GM21717 (cell line): ENCODE data around the gene ZNF444.
"Not testable (repeated sequence)": the region's sequence is repeated elsewhere in the genome, so short reads cannot be mapped to it uniquely, and the experiment has no call there.

Experiments used
- ATAC-seq: cut with Tn5 transposase; IDR thresholded peaks from one replicate; pipeline ENCODE4 v1.9.1; 2021; ENCODE audit warnings: mild to moderate bottlenecking, moderate library complexity; ENCODE audit not compliant: unreplicated experiment

The ZNF444 gene

DNA sequence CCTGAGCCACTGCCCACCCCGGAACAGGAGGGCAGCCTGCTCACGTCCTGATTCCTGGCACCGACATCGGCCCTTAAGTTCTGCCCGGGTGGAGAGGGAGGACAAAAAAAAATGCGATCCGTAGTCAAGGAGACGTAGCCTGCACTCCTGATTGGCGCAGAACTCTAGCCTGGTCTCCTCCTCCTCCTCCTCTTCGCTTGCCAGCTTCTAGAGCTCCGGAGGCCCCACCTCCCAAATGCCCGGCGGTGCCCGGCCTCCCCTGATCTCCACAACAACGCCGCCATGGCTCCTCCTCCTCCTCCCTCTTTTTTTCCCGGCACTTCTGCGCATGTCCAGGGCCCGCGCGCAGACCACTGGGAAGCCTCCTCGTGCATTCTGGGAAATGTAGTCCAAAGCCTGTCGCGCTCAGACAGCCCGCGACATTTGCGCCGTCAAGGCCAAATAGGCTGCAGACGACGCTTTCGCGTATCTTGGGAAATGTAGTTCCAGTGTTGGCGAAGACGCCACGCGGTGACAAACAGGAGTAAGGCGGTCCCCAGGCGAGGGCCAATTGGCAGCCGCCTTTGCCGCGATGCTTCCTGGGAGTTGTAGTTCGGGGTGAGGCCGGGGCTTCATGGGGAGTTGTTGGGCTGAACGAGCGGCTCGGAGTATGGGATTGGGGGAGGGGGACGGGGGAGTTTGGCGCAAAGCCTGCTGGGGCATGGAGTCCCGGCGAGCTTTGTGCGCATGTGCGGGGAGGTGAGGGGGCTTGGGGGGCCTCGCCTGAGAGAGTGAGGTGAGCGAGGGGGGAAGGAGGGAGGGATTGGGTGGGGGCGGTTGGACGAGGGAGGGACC lies at the start of gene ZNF444:
TSS of gene ZNF444 (plus strand) at position 705 of the 834 bp plus-strand sequence. CDS start 5,625 bp downstream, outside the sequence.
- peak; percentile 84 for ATAC-seq

DNA sequence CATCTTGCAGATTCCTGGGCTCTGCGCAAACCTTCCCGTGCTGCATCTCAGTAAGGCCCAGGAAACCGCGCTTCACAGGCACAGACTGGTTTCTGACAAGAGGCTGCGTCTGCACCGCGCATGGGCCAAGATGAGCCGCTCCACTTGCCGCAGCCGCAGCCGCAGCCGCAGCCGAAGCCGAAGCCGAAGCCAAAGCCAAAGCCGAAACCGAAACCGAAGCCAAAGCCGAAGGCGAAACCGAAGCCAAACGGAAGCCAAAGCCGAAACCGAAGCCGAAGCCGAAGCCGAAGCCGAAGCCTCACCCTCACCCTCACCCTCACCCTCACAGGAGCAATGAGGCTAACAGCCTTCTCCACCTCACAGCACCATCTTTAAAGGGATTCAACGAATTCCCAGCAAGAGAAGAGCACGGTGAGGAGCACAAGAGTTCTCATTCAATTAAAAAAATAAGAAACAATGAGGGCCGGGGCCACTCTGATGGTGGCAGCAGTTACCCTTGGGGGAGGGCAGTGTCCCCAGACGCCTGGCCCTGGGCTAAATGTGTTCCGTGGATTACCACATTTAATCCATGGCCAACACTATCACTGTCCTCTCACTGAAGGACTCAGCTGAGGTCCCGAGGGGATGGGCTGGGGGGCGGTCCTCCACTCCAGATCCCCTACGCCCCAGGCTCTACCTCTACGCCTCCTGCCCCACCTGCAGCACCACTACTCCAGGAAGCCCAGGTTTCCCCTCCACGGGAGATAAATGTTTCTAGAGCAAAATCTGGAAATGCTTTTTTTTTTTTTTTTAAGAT lies 49.1 kb upstream of the ZNF444 start:
- no peak for ATAC-seq

DNA sequence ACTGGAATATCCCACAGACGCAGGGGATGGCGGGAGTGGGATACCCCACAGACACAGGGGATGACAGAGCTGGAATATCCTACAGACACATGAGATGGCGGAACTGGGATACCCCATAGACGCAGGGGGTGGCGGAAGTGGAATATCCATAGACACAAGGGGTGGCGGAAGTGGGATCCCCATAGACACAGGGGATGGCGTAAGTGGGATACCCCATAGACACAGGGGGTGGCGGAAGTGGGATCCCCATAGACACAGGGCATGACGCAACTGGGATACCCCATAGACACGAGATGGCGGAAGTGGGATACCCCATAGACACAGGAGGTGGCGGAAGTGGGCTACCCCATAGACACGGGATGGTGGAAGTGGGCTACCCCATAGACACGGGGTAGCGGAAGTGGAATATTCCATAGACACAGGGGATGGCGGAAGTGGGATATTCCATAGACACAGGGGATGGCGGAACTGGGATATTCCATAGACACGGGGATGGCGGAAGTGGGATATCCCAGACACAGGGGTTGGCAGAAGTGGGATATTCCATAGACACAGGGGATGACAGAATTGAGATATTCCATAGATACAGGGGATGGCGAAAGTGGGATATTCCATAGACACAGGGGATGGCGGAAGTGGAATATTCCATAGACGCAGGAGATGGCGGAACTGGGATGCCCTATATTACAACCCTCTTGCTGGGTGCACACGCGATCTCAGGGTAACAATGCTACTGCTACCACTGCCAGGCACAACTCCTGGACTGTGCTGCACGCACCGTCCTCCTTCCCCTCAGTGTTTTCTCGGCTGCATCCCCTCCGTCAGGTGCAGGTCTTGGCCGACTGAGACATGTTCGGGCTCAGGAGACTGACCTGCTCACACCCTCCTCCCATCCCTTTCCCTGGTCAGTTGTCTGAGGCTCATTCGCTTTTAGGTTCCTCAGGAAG lies 48.1 kb upstream of the ZNF444 start:
- ATAC-seq, result no peak

DNA sequence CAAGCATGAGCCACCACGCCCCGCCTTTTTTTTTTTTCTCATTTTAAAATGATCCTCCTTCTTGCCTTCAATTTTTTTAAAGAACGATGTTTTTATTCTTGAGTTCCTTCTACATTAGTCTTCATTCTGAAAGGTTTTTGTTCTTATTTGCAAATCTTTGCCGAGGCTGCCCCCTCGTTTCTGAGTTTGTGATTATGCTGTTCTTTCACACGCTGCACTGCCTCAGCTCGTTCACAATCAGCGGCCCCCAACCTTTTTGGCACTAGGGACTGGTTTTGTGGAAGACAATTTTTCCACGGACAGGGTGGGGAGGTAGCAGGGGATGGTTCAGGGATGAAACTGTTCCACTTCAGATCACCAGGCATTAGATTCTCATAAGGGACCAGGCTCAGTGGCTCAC lies 46.6 kb upstream of the ZNF444 start:
- no peak for ATAC-seq

DNA sequence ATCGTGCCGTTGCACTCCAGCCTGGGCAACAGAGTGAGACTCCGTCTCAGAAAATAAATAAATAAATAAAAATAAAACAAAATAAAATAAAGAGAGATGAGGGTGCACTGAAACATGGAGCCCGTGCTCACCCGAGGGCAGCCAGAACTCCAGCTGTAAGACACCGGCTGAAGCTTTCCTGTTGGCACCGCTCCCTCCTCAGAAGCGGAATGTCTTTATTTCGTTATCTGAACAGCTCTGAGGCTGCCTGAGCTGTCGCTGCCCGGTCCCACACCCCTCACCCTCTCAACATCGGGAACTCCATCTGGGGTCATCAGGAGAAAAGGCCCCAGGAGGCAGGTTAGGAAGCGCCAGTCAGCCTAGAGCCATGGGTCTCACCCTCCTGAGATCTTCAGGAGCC lies 44.4 kb upstream of the ZNF444 start:
- ATAC-seq, result no peak

DNA sequence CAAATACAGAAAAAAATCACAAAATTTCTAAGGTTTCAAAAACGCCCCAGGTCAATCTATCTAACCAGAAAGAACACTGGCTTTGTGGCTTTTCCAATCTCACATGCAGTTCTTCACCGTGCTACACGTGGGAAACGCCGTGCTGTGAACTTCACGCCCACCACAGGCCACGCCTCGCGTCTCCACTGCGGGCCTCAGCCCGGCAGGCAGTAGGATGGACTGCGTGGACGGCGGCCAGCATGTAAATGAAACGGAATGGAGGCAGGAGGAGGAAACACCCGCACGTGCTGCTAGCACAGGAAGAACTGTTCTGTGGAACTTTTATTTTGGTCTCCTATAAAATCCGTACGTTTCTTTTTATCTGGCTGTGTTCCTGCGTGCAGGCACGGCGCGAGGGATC lies 43.8 kb upstream of the ZNF444 start:
- no peak for ATAC-seq

DNA sequence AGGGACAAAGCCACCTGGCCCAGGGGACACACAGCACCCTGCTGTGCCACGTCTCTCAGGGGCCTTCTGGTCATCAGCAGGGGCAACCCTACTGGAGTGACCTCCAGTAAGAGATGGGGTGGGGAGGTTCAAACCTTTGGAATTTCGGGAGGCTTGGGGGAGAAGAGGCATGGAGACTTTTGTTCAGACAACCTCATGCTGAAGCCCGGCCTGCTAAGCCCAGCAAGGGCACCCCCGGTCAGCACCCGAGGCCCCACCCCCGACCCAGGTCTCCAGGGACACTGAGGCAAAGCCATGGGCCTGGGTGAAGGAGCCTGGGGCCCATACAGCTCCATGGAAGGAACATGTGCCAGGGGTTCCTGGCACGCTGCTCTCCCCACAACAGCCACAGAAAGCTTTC lies 43.3 kb upstream of the ZNF444 start:
- ATAC-seq, result no peak

DNA sequence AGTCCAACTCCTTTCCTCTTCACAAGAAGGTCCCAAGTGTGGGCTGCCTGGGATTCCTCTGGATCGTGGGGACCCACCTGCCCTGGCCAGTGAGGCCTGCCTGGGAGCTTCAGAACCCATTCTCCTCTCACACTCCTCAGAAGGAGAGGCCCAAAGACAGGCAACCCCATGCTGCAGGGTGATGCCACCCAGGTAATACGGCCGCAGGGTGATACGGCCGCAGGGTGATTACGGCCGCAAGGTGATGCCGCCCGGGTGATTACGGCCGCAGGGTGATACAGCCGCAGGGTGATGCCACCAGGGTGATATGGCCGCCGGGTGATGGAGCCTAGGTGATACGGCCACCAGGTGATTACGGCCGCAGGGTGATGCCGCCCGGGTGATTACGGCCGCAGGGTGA lies 42.9 kb upstream of the ZNF444 start:
- ATAC-seq, result not testable (repeated sequence)

DNA sequence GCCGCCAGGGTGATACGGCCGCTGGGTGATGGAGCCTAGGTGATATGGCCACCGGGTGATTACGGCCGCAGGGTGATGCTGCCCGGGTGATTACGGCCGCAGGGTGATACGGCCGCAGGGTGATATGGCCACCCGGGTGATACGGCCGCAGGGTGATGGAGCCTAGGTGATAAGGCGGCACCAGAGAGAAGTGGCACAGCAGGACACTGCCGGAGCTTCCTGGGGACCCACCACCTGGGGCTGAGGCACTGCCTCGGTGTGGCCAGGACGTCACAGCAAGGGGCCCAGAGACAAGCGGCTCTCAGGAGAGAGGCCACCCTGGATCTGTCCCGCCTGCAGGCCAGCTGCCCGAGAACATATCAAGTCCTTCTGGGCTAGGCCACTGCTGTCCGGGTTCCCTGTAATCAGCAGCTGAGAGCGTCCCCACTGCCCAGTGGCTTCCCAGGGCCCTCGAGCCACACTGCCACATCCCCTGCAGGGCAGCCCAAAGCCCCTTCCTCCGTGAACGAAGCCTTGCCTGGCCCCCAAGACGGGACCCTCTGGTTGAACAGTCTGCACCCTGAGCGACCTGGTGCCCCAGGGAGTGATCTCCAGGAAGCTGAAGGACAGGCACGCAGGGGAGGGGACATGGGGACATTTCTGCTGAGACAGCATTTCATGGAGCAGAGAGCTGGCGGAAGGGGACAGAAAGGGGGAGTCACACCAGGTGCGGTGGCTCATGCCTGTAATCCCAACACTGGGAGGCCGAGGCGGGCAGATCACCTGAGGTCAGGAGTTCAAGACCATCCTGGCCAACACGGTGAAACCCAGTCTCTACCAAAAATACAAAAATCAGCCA lies 42.1 kb upstream of the ZNF444 start:
- ATAC-seq, result no peak

DNA sequence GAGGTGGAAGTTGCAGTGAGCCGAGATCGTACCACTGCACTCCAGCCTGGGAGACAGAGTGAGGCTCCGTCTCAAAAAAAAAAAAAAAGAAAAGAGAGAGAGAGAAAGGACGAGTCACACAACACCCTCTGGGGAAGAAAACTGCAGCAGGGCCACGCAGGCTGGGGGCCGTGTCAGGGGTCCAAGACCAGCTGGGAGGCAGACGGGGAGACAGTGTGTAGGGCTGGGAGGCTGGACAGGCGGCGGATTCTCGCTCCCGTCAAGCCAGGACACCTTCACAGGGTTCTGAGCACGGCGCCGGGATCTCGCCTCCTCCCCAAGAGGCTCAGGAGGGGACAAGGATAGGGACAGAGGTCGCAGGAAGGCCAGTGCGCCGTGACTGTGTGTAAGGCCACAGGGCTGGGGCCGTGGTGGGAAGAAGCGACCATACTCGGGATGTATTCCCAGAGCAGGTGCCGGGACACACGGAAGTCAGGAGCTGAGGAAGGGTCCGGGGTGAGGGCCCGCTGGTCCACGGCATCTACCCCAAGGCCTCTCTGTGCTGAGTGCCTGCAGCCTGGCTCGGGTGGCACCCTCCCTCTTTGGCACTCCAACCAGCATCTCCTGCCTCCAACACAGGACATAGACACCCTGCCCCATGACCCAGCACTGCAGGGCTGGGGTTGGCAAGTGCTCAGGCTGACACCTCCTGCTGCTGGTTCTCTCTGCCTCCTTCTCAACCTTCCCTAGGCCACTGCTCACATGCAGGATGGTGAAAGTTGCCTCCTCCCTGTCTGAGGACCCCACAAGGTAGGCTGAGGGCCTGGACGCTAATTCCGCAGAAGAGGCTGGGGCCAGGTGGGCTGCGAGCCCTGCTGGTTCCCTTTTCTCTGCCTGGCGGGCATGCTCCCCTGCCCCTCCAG lies 41.2 kb upstream of the ZNF444 start:
- ATAC-seq, result no peak

DNA sequence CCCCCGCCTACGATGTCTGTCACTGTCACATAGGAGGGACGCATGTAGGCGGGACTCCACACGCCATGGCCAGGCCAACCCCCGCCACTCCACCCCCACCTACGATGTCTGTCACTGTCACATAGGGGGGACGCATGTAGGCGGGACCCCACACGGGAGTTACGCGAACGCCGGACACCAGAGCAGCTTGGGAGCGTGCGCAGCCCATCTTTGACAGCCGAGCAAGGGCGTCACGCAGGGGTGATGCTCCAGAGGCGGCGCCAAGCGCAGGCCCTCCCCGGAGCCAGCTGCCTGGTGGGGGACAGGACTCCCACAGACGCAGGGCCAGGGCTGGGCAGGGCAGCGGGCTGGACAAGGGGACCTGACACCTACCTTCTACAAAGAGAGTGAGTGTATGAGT lies 40.0 kb upstream of the ZNF444 start:
- no peak for ATAC-seq

DNA sequence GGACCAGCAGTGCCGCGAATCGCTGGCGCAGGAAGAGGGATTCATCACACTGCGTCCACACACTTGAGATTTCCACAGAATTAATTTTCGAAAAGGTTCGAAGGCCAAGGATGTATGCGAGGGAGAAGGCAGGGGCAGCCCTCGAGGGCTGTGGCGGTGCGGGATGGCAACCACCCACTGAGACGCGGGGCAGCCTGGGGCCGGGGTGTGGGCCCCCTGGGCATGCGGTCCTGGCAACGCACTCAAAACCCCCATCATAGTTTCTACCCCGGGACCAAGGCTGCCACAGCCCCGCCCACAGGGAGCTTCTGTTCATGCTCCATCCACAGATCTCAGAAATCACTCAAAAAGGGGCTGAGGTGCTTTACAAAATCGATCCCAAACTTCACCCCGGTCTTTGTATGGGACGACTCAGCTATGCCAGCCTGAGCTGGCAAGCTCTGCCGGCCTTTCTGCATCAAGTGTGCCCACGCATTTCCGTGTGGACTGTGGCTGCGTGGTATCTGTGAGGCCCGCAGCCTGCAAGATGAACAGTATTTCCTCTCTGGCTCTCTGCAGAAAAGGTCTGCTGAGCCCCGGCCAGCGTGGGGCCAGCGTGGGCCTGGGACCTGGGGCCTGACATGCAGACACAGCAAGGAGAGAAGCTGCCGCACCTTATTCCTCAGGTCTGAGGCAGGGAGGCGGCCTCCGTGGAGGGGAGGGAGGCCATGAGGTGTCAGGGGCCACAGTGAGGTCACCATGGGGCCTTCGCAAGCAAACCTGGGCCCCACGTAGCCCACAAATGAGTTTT lies 39.1 kb upstream of the ZNF444 start:
- ATAC-seq, result no peak

DNA sequence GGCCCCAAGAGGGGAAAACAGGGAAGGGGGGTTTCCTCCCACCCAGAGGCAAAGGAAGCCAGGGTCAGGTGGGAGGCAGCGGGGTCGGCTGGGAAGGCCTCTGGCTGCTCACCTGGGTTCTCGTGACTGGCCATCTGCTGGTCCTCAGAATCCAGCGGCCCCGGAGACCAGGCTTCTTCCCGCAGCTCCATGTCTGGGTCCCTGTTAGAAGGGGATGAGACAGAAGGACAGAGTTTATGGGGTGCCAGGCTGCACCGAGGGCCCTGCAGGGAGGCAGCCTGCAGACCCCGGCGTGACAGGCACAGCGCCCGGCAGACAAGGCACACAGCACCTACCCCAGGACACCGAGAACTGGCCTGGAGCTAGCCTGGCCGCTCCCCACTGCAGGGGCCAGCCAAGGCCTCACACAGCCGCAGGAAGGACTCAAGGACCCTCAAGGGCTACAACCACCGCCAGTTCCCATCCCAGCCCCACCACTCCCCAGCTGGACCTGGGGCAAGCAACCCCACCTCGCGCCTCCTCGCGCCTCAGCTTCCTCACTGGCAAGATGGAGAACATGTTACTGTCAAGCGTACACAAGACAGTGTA lies 38.0 kb upstream of the ZNF444 start:
- ATAC-seq, result no peak

DNA sequence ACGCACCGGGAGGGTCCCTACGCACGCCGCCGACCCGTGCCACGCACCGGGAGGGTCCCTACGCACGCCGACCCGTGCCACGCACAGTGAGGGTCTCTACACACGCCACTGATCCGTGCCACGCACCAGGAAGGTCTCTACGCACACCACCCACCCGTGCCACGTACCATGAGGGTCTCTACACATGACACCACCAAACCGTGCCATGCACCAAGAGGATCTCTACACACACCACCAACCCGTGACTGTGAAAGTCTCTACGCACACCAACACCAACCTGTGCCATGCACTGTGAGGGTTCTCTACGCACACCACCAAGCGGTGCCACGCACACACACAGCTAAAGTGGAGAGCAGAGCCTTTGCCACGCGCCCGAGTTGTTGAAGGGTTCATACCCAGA lies 36.7 kb upstream of the ZNF444 start:
- no peak for ATAC-seq

DNA sequence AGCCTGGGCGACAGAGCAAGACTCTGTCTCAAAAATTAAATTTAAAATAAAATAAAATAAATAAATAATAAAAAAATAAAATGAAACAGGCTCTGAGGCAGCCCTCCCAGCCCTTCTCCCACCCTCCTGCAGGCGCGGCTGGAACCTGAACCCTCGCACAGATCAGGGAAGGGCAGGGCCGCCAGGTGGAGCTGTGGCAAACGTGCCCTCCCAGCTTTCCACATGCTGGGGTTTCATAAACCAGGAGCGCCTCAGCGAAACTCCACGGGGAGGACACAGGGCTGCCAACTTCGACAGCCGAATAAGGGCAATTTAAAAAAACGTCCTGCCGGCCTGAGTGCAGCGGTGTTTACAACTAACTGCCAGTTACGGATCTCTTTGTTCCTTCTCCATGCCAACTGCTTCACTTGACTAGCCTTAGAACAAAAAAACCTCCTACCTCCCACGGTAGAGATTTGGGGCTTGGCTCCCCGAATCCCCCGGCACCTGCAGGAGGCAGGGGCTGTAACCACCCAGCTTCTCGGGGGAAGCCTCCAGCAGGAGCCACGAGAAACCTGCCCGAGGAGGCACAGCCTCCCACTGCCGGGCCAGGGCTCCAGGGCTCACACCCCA lies 35.9 kb upstream of the ZNF444 start:
- ATAC-seq, result no peak

DNA sequence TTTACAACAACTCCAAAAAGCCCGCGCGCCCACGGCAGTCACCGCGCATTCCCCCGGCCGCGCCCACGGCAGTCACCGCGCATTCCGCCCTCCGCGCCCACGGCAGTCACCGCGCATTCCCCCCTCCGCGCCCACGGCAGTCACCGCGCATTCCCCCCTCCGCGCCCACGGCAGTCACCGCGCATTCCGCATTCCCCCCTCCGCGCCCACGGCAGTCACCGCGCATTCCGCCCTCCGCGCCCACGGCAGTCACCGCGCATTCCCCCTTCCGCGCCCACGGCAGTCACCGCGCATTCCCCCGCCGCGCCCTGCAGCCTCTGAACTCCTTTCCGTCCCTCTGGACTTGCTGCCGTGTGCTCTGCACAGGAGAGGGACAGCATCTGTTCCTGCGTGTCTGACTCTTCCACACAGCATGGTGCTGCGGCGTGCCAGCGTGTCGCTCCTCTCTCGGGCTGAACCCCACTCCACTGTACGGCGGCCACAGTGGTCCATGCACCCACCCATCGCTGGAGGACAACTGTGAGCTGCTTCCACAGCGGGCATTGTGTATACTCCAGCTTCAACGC lies 35.2 kb upstream of the ZNF444 start:
- not testable (repeated sequence) for ATAC-seq

DNA sequence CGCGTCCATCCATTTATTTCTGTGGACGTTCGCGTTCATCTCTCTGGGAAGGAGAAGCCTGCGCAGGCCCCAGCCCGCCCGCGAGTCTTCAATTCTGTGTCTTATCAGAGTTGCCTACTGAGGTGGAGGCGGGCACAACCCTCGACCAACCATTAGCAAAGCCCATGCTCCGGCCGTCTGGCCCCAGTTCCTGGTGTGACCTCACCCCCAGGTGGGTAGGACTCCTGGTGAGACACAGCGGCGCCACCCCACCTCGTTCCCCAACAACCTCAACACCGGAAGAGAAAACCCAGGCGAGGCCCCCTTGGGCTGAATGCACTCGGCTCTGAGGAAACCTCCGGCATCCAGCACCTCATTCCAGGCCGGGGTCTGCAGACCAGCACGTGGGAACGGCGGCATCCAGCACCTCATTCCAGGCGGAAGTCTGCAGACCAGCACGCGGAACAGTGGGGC lies 34.7 kb upstream of the ZNF444 start:
- ATAC-seq, result no peak
